Globus pallidus (tissue), 1 donor: ENCODE data around the gene EIF5AL1.
"Not testable (repeated sequence)": the region's sequence is repeated elsewhere in the genome, so short reads cannot be mapped to it uniquely, and the experiment has no call there.

Experiments used
- DNase-seq: peaks from one replicate; pipeline ENCODE4 v3.0.0-alpha.2; 2015; ENCODE audit warnings: low spot score

EIF5AL1 gene

DNA sequence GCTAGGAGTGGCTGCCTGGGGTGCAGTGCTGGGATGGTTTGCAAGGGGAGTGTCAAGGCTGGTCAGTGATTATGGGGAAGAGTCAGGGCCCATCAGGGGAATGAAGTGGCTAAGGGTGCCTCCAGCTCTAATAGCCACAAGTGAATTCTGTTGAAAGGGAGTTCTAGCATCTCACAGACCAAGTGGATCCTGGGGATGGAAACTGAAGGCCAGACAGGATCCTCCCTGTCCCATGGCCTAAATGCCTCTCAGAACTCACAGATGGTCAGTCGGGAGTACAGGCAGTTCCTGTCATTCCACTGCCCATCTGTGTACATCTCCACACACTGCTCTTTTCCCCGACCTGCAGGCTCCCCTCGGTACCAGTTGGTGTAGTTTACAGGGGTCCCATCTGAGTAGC lies 44.6 kb downstream of the EIF5AL1 start:
- not testable (repeated sequence) for DNase-seq

DNA sequence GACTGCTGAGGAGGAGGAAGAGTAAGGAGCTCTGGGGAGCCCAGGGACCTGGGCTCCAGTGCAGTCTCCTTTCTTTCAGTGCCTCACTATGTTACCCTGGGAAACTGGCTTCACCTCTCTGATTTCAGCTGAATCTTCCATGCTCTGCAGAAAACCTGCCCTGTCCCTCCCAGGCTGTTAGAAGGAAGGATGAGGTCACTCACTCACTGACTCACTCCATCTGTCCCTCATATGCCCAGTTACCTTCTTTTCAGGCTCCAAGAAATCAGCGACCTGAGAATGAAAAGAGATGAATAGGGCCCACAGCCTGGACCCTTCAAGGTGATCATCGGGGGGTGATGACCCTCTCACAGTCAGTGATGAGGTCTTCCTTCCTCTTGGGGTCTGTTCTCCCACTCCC lies 47.4 kb downstream of the EIF5AL1 start:
- no peak for DNase-seq

DNA sequence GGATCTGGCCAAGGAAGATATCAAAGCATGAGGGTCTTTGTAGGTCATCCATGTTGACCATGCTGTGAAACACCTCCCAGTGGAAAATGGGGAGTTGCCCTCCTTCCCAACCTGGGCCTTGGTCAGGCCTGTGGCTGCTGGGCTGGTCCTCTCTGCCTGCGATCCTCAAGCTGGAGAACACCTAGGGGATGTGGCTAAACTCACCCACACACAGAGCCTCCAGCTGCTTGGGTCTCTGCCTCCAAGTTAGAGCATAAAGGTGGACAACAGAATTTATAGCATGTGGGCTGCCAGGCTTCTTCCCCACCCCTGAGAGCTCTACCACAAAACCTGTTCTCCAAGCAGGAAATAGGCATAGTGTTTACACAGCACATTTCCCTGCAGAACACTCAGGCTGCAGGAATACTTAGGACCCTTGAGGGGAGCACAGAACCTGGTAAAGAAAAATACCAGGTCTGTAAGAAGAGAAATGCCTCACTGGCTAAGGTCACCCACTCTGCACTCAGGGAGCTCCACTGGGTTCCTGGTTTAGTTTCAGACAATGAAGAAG lies 47.9 kb downstream of the EIF5AL1 start, which contains the start of gene SFTPA2:
TSS of gene SFTPA2 (minus strand) at position 248 of the 550 bp plus-strand sequence. CDS start 924 bp downstream, outside the sequence.
- no peak for DNase-seq

DNA sequence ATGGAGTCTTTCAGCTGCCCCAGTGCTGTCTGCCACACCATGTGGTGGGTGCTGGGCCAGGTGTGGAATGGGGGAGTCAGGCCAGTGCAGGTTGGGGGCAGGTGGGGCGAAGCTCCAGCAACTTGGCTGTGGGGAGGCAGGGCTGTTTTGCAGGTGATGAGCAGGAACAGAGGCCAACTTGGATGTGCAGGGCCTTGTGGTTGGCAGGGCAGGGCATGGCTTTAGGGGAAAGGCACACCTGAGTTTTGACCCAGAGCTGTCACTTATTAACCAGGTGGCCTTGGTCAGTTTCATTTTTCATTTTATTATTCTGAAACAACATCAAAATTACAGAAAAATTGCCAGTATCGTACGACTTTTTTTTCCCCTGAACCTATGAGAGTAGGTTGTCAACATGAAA lies 48.9 kb downstream of the EIF5AL1 start:
- no peak for DNase-seq

DNA sequence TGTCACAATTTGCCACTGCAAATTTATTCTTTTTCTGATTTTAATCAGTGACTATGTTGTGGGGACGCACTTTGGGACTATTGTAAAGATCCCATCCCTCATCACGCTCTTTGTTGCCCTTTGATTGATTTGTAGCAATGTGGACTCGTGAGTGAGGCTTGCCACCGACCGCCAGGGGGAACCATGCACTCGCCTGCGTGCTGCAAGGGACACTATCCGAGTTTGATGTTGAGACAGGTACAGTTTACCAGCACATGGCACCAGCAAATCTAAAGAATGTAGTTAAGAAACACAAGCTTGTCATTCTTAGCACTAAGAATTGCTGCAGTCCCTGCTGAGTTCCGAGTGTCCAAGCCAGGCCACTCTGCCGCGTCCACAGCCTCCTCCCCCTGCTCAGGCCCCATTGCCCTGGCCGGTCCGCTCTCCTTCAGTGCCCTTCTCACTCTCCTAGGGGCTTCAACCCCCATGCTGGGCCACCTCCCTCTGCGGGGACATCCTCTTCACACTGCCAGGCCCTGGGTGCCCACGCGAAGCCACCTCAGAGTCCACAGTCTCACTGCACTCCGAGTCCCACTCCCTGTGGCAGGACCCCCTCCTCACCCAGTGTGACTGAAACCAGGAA lies 49.9 kb downstream of the EIF5AL1 start:
- DNase-seq: peak; percentile 34

DNA sequence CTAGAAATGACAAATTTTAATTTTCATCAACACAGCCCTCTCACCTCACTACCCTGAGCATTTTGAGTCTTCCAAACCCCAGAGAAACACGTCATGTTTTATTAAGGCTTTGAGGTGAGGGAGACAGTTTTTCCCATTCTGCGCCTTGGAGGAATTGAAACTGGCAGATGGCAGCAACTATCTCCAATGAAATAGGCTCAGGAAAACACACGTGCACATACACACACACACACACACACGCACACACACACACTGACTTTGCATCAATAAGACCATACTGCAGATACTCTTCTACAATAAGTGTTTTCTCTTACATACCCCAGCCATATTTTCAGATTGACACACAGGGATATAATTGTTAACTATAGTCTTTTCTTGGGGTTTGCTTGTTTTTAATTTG lies 51.1 kb downstream of the EIF5AL1 start:
- DNase-seq: no peak
